Sigmoid colon (tissue), 7 donors: Measurements from ENCODE around the gene RPL18A. TPM values are rescaled to one million over a fixed set of nuclear protein-coding genes. Genes with fewer than 3 reads are reported as not detected.
"Not testable (repeated sequence)": the region's sequence is repeated elsewhere in the genome, so short reads cannot be mapped to it uniquely, and the experiment has no call there.

ENCODE experiments used
- DNase-seq: peaks from one replicate; pipeline ENCODE4 v3.0.0-alpha.2; 2019
- H3K27ac ChIP-seq, 4 donors: fragments of 200-600 bp; sonication (generic); one replicate each; pipeline ENCODE4 v1.5.1; 2016 to 2019; ENCODE audit warnings: mild to moderate bottlenecking in 1 of 4
- H3K27me3 ChIP-seq, 3 donors: fragments of 200-600 bp; sonication (generic); one replicate each; pipeline ENCODE4 v1.5.1; 2019; ENCODE audit warnings: mild to moderate bottlenecking in 1 of 3
- H3K36me3 ChIP-seq, 4 donors: fragments of 200-600 bp; sonication (generic); one replicate each; pipeline ENCODE4 v1.5.1; 2016 to 2019
- H3K4me1 ChIP-seq, 4 donors: fragments of 200-600 bp; sonication (generic); one replicate each; pipeline ENCODE4 v1.5.1; 2017 to 2019
- H3K4me3 ChIP-seq, 4 donors: fragments of 200-600 bp; sonication (generic); one replicate each; pipeline ENCODE4 v1.5.1; 2017 to 2019; ENCODE audit warnings: mild to moderate bottlenecking in 2 of 4, moderate library complexity in 1 of 4
- H3K9me3 ChIP-seq, 4 donors: fragments of 200-600 bp in 3 of 4; sonication (generic) in 3 of 4; one replicate each; pipeline versions ENCODE4 v1.5.1 to v1.6.1; 2013 to 2019
- EP300 ChIP-seq, 4 donors: sonication (generic); formaldehyde crosslinking; IDR thresholded peaks; one replicate each; pipeline ENCODE4 v1.6.1; 2017; ENCODE audit warnings: antibody characterized with exemption in 4 of 4
- POLR2A ChIP-seq, 2 donors: fragments of 450-650 bp; IDR thresholded peaks; one replicate each; pipeline ENCODE4 v1.6.1; 2016; ENCODE audit warnings: antibody characterized with exemption in 2 of 2, mild to moderate bottlenecking in 2 of 2, moderate library complexity in 2 of 2
- POLR2AphosphoS5 ChIP-seq, 4 donors: sonication (generic); formaldehyde crosslinking; IDR thresholded peaks; one replicate each; pipeline ENCODE4 v1.6.1; 2017; ENCODE audit warnings: antibody characterized with exemption in 4 of 4
- WGBS, 2 donors: extraction: QIAGEN DNeasy Blood & Tissue Kit; methylation state at CpG; one replicate each; pipeline ENCODE4 v1.1.7; 2013; 5-methylcytosine and 5-hydroxymethylcytosine counted together
- intact Hi-C: fragments of 100-400 bp; cut with DNase I; formaldehyde crosslinking; loops from one replicate; pipeline ENCODE4 v1.15.1; 2023
- polyA plus RNA-seq, 3 donors: library from polyadenylated mRNA; stranded (reverse); fragments of 200-250 nt; gene quantifications; one replicate each; pipeline ENCODE4 v1.2.3, GENCODE V29; 2013
- total RNA-seq, 4 donors: library from RNA; depleted of rRNA; stranded (reverse); fragments of >200 nt; gene quantifications; one replicate each; pipeline ENCODE4 v1.1.0, GENCODE V29; 2016
- TF ChIP-seq, protein P1 (sequence below), 4 experiments: fragments of 450-650 bp in 3 of 4; fragments of 200-600 bp in 1 of 4; IDR thresholded peaks; one replicate each; pipeline ENCODE4 v1.5.1; 2016 to 2019; ENCODE audit warnings: antibody characterized with exemption in 4 of 4, mild to moderate bottlenecking in 3 of 4, moderate library complexity in 2 of 4
- donor health status: healthy with polysubstance abuse.
- donor health status: Bipolar disorder and iron deficiency.
- donor health status: healthy.

RPL18A gene
- total and polyA plus RNA-seq, 7 donors, result 1,686 to 3,945 (median 2,372) TPM

DNA sequence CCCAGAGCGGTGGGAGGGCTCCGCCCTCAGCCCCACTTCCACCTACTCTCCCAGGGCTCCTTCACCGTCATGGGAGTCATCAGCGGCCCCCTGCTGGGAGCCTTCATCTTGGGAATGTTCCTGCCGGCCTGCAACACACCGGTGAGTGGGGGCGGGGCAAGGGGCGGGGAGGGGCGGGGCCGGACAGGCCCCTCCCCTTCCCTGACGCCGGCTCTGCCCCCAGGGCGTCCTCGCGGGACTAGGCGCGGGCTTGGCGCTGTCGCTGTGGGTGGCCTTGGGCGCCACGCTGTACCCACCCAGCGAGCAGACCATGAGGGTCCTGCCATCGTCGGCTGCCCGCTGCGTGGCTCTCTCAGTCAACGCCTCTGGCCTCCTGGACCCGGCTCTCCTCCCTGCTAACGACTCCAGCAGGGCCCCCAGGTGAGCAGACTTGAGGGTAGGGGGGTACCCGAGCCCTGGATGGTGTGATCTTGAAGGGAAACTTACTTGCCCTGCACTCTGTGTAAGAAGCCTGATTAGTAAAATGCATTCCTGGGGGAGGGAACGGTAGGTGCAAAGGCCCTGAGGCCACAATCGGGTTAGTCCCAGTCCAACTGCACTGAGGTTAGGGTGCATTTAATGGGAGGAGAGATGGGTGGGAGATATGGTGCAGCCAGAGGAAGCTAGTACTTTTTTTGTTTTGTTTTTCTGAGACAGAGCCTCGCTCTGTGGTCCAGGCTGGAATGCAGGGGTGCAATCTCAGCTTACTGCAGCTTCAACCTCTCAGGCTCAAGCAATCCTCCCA is 24.1 kb downstream of the RPL18A start:
- Histone ChIP-seq H3K4me1 (no peaks in the 10 kb centered on the region), H3K9me3 (no peaks in the 10 kb centered on the region), H3K27ac (no peak overlapping the region), H3K27me3 (no peaks in the 10 kb centered on the region), H3K36me3 (no peaks in the 10 kb centered on the region), H3K4me3 (no peak overlapping the region)
- no peak for DNase-seq
- WGBS, 2 donors, result 75 to 81% methylated on average over 33 of the region's 33 CpGs
- TF ChIP-seq POLR2A (IDR thresholded peaks at IDR 0.05) (no peak), EP300 (IDR thresholded peaks at IDR 0.05) (no peak), POLR2AphosphoS5 (IDR thresholded peaks at IDR 0.05) (no peak)
- TF ChIP-seq, protein P1, sequence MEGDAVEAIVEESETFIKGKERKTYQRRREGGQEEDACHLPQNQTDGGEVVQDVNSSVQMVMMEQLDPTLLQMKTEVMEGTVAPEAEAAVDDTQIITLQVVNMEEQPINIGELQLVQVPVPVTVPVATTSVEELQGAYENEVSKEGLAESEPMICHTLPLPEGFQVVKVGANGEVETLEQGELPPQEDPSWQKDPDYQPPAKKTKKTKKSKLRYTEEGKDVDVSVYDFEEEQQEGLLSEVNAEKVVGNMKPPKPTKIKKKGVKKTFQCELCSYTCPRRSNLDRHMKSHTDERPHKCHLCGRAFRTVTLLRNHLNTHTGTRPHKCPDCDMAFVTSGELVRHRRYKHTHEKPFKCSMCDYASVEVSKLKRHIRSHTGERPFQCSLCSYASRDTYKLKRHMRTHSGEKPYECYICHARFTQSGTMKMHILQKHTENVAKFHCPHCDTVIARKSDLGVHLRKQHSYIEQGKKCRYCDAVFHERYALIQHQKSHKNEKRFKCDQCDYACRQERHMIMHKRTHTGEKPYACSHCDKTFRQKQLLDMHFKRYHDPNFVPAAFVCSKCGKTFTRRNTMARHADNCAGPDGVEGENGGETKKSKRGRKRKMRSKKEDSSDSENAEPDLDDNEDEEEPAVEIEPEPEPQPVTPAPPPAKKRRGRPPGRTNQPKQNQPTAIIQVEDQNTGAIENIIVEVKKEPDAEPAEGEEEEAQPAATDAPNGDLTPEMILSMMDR (IDR thresholded peaks at IDR 0.05), result no peak
- intact Hi-C loops, result no loop called here

DNA sequence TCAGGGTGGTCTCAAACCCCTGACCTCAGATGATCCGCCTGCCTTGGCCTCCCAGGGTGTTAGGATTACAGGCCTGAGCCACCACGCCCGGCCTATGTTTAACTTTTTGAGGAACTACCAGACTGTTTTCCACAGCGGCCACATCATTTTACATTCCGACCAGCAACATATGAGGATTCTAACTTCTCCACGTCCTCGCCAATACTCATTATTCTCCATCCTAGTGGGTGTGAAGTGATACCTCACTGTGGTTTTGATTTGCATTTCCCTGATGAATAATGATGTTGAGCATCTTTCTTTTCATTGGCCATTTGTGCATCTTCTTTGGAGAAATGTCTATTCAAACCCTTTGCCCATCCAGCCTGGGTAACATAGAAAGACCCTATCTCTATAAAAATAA is 26.8 kb downstream of the RPL18A start:
- 71 to 74% methylated on average over 7 of the region's 7 CpGs for WGBS, 2 donors
- no peak overlapping the region for H3K4me3 ChIP-seq
- no peak for DNase-seq
- peaks cover 4 to 15% (median 6%) of the 10 kb centered on the region in 3 donors for H3K27me3 ChIP-seq
- TF ChIP-seq EP300 (IDR thresholded peaks at IDR 0.05), result no peak
- TF ChIP-seq POLR2AphosphoS5 (IDR thresholded peaks at IDR 0.05), result no peak
- TF ChIP-seq, protein P1 (IDR thresholded peaks at IDR 0.05), result no peak
- TF ChIP-seq POLR2A (IDR thresholded peaks at IDR 0.05), result no peak
- intact Hi-C loops, result no loop called here
- H3K9me3 ChIP-seq, result no peaks in the 10 kb centered on the region
- no peaks in the 10 kb centered on the region for H3K4me1 ChIP-seq
- H3K27ac ChIP-seq, result no peak overlapping the region
- no peaks in the 10 kb centered on the region for H3K36me3 ChIP-seq

DNA sequence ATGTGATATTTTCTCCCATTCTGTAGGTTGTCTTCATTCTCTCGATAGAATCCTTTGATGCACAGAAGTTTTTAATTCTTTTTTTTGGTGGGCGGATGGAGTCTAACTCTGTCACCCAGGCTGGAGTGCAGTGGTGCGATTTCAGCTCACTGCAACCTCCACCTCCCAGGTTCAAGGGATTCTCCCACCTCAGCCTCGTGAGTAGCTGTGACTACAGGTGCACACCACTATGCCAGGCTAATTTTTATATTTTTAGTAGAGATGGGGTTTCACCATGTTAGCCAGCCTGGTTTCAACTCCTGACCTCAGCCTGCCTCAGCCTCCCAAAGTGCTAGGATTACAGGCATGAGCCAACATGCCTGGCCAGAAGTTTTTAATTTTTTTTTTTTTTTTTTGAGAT is 27.5 kb downstream of the RPL18A start:
- H3K27ac ChIP-seq, H3K36me3 ChIP-seq, intact Hi-C loops, H3K9me3 ChIP-seq, H3K4me1 ChIP-seq, DNase-seq, H3K4me3 ChIP-seq: not testable (repeated sequence)
- peaks cover 4 to 19% (median 6%) of the 10 kb centered on the region in 3 donors for H3K27me3 ChIP-seq
- 71 to 72% methylated on average over 4 of the region's 4 CpGs for WGBS, 2 donors

DNA sequence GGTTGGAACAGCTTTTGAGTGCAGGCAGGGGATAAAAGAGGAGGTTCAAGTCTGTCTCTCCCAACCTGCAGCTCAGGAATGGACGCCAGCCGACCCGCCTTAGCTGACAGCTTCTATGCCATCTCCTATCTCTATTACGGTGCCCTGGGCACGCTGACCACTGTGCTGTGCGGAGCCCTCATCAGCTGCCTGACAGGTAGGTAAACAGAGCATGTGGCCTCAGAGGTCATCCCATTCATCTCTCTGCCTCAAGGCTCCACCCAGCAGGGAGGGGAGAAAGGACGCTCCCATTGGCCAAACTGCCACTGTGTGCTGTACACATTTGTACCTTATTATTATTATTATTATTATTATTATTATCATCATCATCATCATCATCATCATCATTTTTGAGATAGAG is 28.6 kb downstream of the RPL18A start:
- intact Hi-C loops, result no loop called here
- Histone ChIP-seq H3K4me1 (no peaks in the 10 kb centered on the region), H3K36me3 (no peaks in the 10 kb centered on the region), H3K27ac (no peak overlapping the region), H3K9me3 (no peaks in the 10 kb centered on the region), H3K4me3 (no peak overlapping the region), H3K27me3 (peaks cover 4 to 21% (median 6%) of the 10 kb centered on the region in 3 donors)
- DNase-seq, result no peak
- TF ChIP-seq EP300 (IDR thresholded peaks at IDR 0.05) (no peak), POLR2A (IDR thresholded peaks at IDR 0.05) (no peak), POLR2AphosphoS5 (IDR thresholded peaks at IDR 0.05) (no peak)
- TF ChIP-seq, protein P1 (IDR thresholded peaks at IDR 0.05), result no peak
- WGBS, 2 donors, result 64 to 87% methylated on average over 7 of the region's 7 CpGs

GRCh38 chr19:17889609-17890214 is 30.0 kb downstream of the RPL18A start:
- DNase-seq, result no peak

More at GRCh38 chr19:17889609-17890214, 30.0 kb downstream of the RPL18A start:
- Histone ChIP-seq H3K27ac (no peak overlapping the region), H3K4me3 (no peak overlapping the region), H3K27me3 (peaks cover 4 to 32% (median 6%) of the 10 kb centered on the region in 3 donors), H3K36me3 (no peaks in the 10 kb centered on the region), H3K9me3 (no peaks in the 10 kb centered on the region), H3K4me1 (no peaks in the 10 kb centered on the region)
- WGBS, 2 donors, result 29 to 52% methylated on average over 18 of the region's 18 CpGs
- intact Hi-C loops, result no loop called here
- TF ChIP-seq POLR2AphosphoS5 (IDR thresholded peaks at IDR 0.05), result no peak
- no peak for TF ChIP-seq POLR2A (IDR thresholded peaks at IDR 0.05)
- TF ChIP-seq, protein P1 (IDR thresholded peaks at IDR 0.05), result no peak
- TF ChIP-seq EP300 (IDR thresholded peaks at IDR 0.05), result no peak
